RWPE2 (cell line): ENCODE data around the gene MRPL37.

ENCODE experiments used
- ATAC-seq: fragments of 200-7000 bp; cut with Tn5 transposase; 3 replicates; pipeline ENCODE4 v1.9.1; 2021; ENCODE audit warnings: low read depth
- DNase-seq: peaks from one replicate; pipeline ENCODE4 v3.0.0-alpha.2; 2020; ENCODE audit warnings: low spot score
- H3K27ac ChIP-seq: fragments of 450-650 bp; 2 replicates; pipeline ENCODE4 v1.5.1; 2017; ENCODE audit warnings: mild to moderate bottlenecking; ENCODE audit not compliant: poor library complexity, severe bottlenecking
- H3K27me3 ChIP-seq: fragments of 250-450 bp; sonication (Bioruptor Pico); 2 replicates; pipeline ENCODE4 v1.5.1; 2021; ENCODE audit warnings: mild to moderate bottlenecking, moderate library complexity; ENCODE audit not compliant: insufficient read depth, poor library complexity, severe bottlenecking
- H3K36me3 ChIP-seq: fragments of 250-450 bp; sonication (Bioruptor Pico); 2 replicates; pipeline ENCODE4 v1.5.1; 2020; ENCODE audit warnings: low read depth, mild to moderate bottlenecking, moderate library complexity
- H3K4me1 ChIP-seq: fragments of 250-450 bp; sonication (Bioruptor Pico); 2 replicates; pipeline ENCODE4 v1.5.1; 2021; ENCODE audit warnings: mild to moderate bottlenecking, moderate library complexity; ENCODE audit not compliant: insufficient read depth, poor library complexity, severe bottlenecking
- H3K4me3 ChIP-seq: fragments of 250-450 bp; sonication (Bioruptor Pico); 2 replicates; pipeline ENCODE4 v1.5.1; 2021; ENCODE audit warnings: mild to moderate bottlenecking, moderate library complexity; ENCODE audit not compliant: severe bottlenecking
- H3K9me3 ChIP-seq: fragments of 250-450 bp; sonication (Bioruptor Pico); 2 replicates; pipeline ENCODE4 v1.5.1; 2021; ENCODE audit warnings: mild to moderate bottlenecking, moderate library complexity; ENCODE audit not compliant: severe bottlenecking
- CTCF ChIP-seq: fragments of 450-650 bp; IDR thresholded peaks from one replicate; pipeline ENCODE4 v1.5.1; 2017; ENCODE audit warnings: mild to moderate bottlenecking, moderate library complexity; ENCODE audit not compliant: poor library complexity, severe bottlenecking

The MRPL37 gene

DNA sequence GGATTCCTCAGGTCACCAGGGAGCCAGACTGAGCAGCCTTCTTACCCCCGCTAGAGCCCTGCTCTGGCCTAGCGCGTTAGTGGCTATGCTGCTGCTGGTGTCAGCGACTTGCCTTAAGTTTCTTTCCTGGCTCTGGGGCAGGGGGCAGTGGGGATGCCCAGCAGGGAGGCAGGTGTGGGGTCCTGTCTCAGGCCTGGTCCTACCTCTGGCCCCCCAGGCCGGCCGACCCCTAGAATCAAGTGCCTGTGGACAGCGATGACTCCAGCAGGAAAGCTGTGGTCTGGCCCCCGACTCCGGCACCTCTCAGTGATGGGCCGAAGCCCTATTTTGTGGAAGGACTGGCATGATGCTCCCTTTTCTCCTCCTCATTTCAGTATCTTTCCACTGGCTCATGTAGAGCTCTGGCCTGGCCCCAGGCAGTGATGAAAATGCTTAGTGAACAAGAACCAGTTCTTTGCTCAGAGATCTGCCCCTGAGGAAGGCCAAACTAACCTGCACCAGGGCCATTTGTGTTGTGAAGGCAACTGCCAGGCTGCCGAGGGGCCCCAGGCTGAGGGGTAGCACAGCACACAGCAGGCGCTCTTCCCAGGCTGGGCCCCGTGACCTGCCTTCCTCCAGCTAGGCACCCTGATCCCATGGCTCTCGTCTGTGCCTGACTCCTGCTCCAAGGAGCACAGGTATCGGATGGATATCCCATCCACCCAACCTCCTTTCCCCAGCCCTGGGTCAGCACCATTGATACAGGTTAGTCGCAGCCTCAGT lies 23.7 kb downstream of the MRPL37 start:
- Histone ChIP-seq H3K4me1 (no peaks in the 10 kb centered on the region), H3K36me3 (peaks cover 1% of the 10 kb centered on the region; the same call in 1 of the 2 replicates), H3K9me3 (no peaks in the 10 kb centered on the region), H3K27me3 (no peaks in the 10 kb centered on the region), H3K27ac (no peak overlapping the region), H3K4me3 (no peak overlapping the region)
- no peak for TF ChIP-seq CTCF
- ATAC-seq (no peak), DNase-seq (no peak)

DNA sequence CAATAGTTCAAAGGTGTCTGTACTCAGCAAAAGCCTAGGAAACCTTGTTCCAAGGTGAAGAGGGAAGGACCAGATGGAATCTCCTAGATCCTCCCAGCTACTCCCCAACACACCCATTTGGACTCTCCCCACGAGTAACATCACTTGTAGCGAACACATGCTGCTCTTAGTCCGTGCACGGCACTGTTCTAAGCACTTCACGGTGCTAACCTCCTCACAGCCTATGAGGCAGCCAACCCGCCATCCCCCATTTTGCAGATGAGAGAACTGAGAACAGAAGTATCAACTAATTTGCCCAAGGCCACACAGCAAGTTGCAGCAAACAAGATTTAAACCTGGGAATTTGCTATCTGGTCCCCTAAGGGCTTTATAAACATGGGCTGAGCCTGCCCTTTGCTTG lies 24.3 kb downstream of the MRPL37 start:
- H3K4me1 ChIP-seq: no peaks in the 10 kb centered on the region
- ATAC-seq (no peak), DNase-seq (no peak)
- no peak overlapping the region for H3K27ac ChIP-seq
- no peaks in the 10 kb centered on the region; the same call in 1 of the 2 replicates for H3K36me3 ChIP-seq
- no peaks in the 10 kb centered on the region for H3K27me3 ChIP-seq
- no peak for TF ChIP-seq CTCF
- H3K4me3 ChIP-seq: no peak overlapping the region
- no peaks in the 10 kb centered on the region for H3K9me3 ChIP-seq

DNA sequence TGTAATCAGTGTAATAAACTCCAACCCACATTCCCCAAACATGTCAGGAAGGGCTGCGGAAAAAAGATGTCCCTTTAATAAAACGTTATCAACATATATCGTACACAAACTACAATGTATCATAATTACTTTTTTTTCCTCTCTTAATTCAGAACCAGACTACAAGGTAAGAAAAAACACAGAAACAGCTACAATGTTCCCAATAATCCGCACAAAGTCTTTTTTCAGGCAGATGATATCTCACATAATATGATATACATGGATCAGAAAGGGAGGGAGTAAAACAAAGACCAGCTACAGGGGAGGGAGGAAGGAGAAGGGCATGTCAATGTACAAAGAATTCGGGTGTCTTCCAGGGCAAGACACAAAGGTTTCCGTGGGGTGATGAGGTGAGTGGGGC lies 25.4 kb downstream of the MRPL37 start:
- Histone ChIP-seq H3K4me1 (no peaks in the 10 kb centered on the region), H3K27me3 (no peaks in the 10 kb centered on the region), H3K9me3 (no peaks in the 10 kb centered on the region), H3K27ac (no peak overlapping the region), H3K36me3 (no peaks in the 10 kb centered on the region), H3K4me3 (no peak overlapping the region)
- no peak for TF ChIP-seq CTCF
- DNase-seq: no peak
- no peak for ATAC-seq

GRCh38 chr1:54225986-54226559 lies 26.1 kb downstream of the MRPL37 start:
- ATAC-seq: no peak
- DNase-seq: no peak
- Histone ChIP-seq H3K36me3 (no peaks in the 10 kb centered on the region), H3K27ac (no peak overlapping the region), H3K9me3 (no peaks in the 10 kb centered on the region), H3K4me1 (no peaks in the 10 kb centered on the region), H3K27me3 (no peaks in the 10 kb centered on the region), H3K4me3 (no peak overlapping the region)
- TF ChIP-seq CTCF: no peak

DNA sequence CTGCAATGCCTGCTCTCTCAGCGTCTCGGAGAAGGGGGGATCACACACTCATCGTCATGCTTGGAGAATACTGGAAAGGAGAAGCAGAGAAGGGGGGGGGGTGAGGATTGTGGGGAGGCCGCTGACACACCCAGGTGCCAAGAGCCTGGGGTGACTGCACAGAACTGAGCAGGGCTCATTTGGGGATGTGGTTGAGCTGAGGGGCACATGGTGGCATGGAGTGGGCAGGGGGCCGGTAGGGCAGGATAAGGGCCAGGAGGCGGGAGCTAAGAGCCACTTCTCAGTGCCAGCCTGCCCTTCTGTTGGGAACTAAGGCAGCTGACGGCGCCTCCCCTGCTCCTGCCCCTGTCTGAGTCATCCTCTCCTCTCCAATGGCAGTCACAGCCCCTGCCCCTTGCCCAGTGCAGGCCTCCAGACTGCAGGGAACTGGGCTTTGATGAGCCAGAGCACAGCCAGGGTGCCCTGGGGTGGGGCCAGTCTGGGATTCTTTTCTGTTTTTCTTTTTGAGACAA lies 27.2 kb downstream of the MRPL37 start:
- ATAC-seq: peak; percentile 73
- DNase-seq: no peak
- Histone ChIP-seq H3K9me3 (no peaks in the 10 kb centered on the region), H3K4me3 (no peak overlapping the region), H3K36me3 (no peaks in the 10 kb centered on the region), H3K27ac (no peak overlapping the region), H3K4me1 (no peaks in the 10 kb centered on the region), H3K27me3 (no peaks in the 10 kb centered on the region)
- no peak for TF ChIP-seq CTCF
